Keratinocyte (primary cell): ENCODE results near the gene GREB1. TPM values are rescaled to one million over a fixed set of nuclear protein-coding genes. Genes with fewer than 3 reads are reported as not detected.

ENCODE experiments used
- DNase-seq: peaks from one replicate; pipeline ENCODE4 v3.0.0-alpha.2; 2011; ENCODE audit warnings: low read depth, missing footprints, low spot score
- FAIRE-seq: peaks from 2 replicates; lab custom pipeline; 2011; peaks lifted over from hg19 to GRCh38; lab: Jason Lieb, UNC
- H2AFZ ChIP-seq: 2 replicates; pipeline ENCODE4 v1.6.0; 2012; ENCODE audit warnings: low read length, control low read depth, inconsistent platforms; ENCODE audit not compliant: control insufficient read depth
- H3K27ac ChIP-seq: 2 replicates; pipeline ENCODE4 v1.5.1; 2011; ENCODE audit warnings: low read length; ENCODE audit not compliant: control insufficient read depth, insufficient read depth
- H3K27me3 ChIP-seq: 3 replicates; pipeline ENCODE4 v1.6.0; 2011; ENCODE audit warnings: low read length; ENCODE audit not compliant: control insufficient read depth, insufficient read depth; ENCODE audit errors: extremely low read depth
- H3K36me3 ChIP-seq, 2 experiments: 2 replicates in 1 of 2; 3 replicates in 1 of 2; pipeline ENCODE4 v1.5.1; 2011; ENCODE audit warnings: low read length in 2 of 2, mild to moderate bottlenecking in 1 of 2; ENCODE audit not compliant: control insufficient read depth in 2 of 2, insufficient read depth in 2 of 2; ENCODE audit errors: extremely low read depth in 1 of 2
- H3K4me1 ChIP-seq: 3 replicates; pipeline ENCODE4 v1.5.1; 2011; ENCODE audit warnings: low read length; ENCODE audit not compliant: control insufficient read depth, insufficient read depth; ENCODE audit errors: extremely low read depth
- H3K4me2 ChIP-seq: 3 replicates; pipeline ENCODE4 v1.6.0; 2011; ENCODE audit warnings: low read depth, low read length; ENCODE audit not compliant: control insufficient read depth, insufficient read depth; ENCODE audit errors: extremely low read depth
- H3K4me3 ChIP-seq, 3 experiments: fragments of 200-600 bp in 1 of 3; sonication (generic) in 1 of 3; 2 replicates in 2 of 3; 3 replicates in 1 of 3; pipeline ENCODE4 v1.5.1; 2011 to 2016; ENCODE audit warnings: low read length in 3 of 3, mild to moderate bottlenecking in 3 of 3, control low read depth in 2 of 3, inconsistent platforms in 1 of 3, low read depth in 1 of 3, mixed read lengths in 1 of 3, mixed run types in 1 of 3, moderate library complexity in 1 of 3; ENCODE audit not compliant: control insufficient read depth in 2 of 3, insufficient read depth in 2 of 3; ENCODE audit errors: extremely low read depth in 1 of 3
- H3K79me2 ChIP-seq: 2 replicates; pipeline ENCODE4 v1.6.0; 2012; ENCODE audit warnings: low read length; ENCODE audit not compliant: control insufficient read depth, insufficient read depth
- H3K9ac ChIP-seq: 3 replicates; pipeline ENCODE4 v1.6.0; 2011; ENCODE audit warnings: low read length; ENCODE audit not compliant: control insufficient read depth, insufficient read depth; ENCODE audit errors: extremely low read depth
- H3K9me1 ChIP-seq: 3 replicates; pipeline ENCODE4 v1.6.0; 2011; ENCODE audit warnings: low read length; ENCODE audit not compliant: control insufficient read depth, insufficient read depth; ENCODE audit errors: extremely low read depth
- H3K9me3 ChIP-seq: 2 replicates; pipeline ENCODE4 v1.5.1; 2012; ENCODE audit warnings: low read depth, low read length; ENCODE audit not compliant: control insufficient read depth
- H4K20me1 ChIP-seq: 3 replicates; pipeline ENCODE4 v1.6.0; 2011; ENCODE audit warnings: low read length; ENCODE audit not compliant: control insufficient read depth, insufficient read depth; ENCODE audit errors: extremely low read depth
- CTCF ChIP-seq, 3 experiments: IDR thresholded peaks in 1 of 3; conservative IDR thresholded peaks in 1 of 3; optimal IDR thresholded peaks in 1 of 3; 2 replicates in 2 of 3; 3 replicates in 1 of 3; pipeline versions ENCODE3 to v1.5.1; 2011; ENCODE audit warnings: low read length in 3 of 3, mild to moderate bottlenecking in 3 of 3, moderate library complexity in 2 of 3, control low read depth in 1 of 3, inconsistent platforms in 1 of 3; ENCODE audit not compliant: insufficient read depth in 2 of 3; ENCODE audit errors: extremely low read depth in 1 of 3
- EZH2 ChIP-seq: IDR thresholded peaks from one replicate; pipeline ENCODE4 v1.6.1; 2012; ENCODE audit warnings: inconsistent platforms, mild to moderate bottlenecking, low read length, moderate library complexity
- dilution Hi-C: fragments of 300-500 bp; cut with MboI; formaldehyde crosslinking; loops from one replicate; pipeline ENCODE4 v1.7.0; 2020; ENCODE audit warnings: low sequenced_read_pairs; ENCODE audit not compliant: extremely low pct_ligation_motif_present
- polyA plus RNA-seq, 5 experiments: library from polyadenylated mRNA; depleted of rRNA in 3 of 5; stranded (reverse) in 3 of 5; stranded (forward) in 1 of 5; unstranded in 1 of 5; fragments of >200 nt; gene quantifications; 1 replicate in 1 of 5; 2 replicates in 3 of 5; 3 replicates in 1 of 5; pipeline versions ENCODE4 v1.2.1 to v1.2.3, GENCODE V29; 2011 to 2012; ENCODE audit warnings: missing spikeins in 2 of 5, low read depth in 1 of 5, low replicate concordance in 1 of 5

GREB1 gene
- polyA plus RNA-seq, 1 donor (not counting 4 experiments of a cell fraction or from before 2014, with no cell fraction given): 0.13 TPM

GRCh38 chr2:11611251-11611650 is 77.4 kb downstream of the GREB1 start:
- no peaks in the 10 kb centered on the region for H3K27me3 ChIP-seq
- no peaks in the 10 kb centered on the region for H3K4me1 ChIP-seq
- H3K9me1 ChIP-seq: no peaks in the 10 kb centered on the region
- H4K20me1 ChIP-seq: no peaks in the 10 kb centered on the region
- DNase-seq: no peak
- H3K27ac ChIP-seq: no peak overlapping the region
- H3K9me3 ChIP-seq: no peaks in the 10 kb centered on the region
- H3K9ac ChIP-seq: no peak overlapping the region
- no peak overlapping the region for H3K4me3 ChIP-seq
- TF ChIP-seq CTCF (optimal IDR thresholded peaks at IDR 0.05 in 1 of 3, IDR thresholded peaks at IDR 0.05 in 1 of 3, conservative IDR thresholded peaks at IDR 0.05 in 1 of 3; ENCODE audit: extremely low read depth in 1 of 3, insufficient read depth in 2 of 3, low read length in 3 of 3) (no peak), EZH2 (no peak)
- H3K79me2 ChIP-seq: no peaks in the 10 kb centered on the region
- H3K36me3 ChIP-seq: no peaks in the 10 kb centered on the region
- no peak overlapping the region for H3K4me2 ChIP-seq
- H2AFZ ChIP-seq: no peak overlapping the region
- no peak for FAIRE-seq
- dilution Hi-C loops: no loop called here

- H3K9me3 ChIP-seq: no peaks in the 10 kb centered on the region
- no peak overlapping the region for H3K4me2 ChIP-seq
- DNase-seq: no peak
- no peaks in the 10 kb centered on the region for H4K20me1 ChIP-seq
- no peaks in the 10 kb centered on the region for H3K9me1 ChIP-seq
- no peak overlapping the region for H3K9ac ChIP-seq
- no peak overlapping the region for H2AFZ ChIP-seq
- FAIRE-seq: no peak
- dilution Hi-C loops: no loop called here
- H3K4me3 ChIP-seq: no peak overlapping the region
- no peaks in the 10 kb centered on the region for H3K79me2 ChIP-seq
- H3K36me3 ChIP-seq: no peaks in the 10 kb centered on the region
- no peaks in the 10 kb centered on the region for H3K4me1 ChIP-seq
- no peak overlapping the region for H3K27ac ChIP-seq
- no peak for TF ChIP-seq CTCF (optimal IDR thresholded peaks at IDR 0.05 in 1 of 3, IDR thresholded peaks at IDR 0.05 in 1 of 3, conservative IDR thresholded peaks at IDR 0.05 in 1 of 3; ENCODE audit: extremely low read depth in 1 of 3, insufficient read depth in 2 of 3, low read length in 3 of 3)
- TF ChIP-seq EZH2: no peak
- H3K27me3 ChIP-seq: no peaks in the 10 kb centered on the region
Measured at GRCh38 chr2:11612553-11613215, 78.8 kb downstream of the GREB1 start.
